Measurements from ENCODE around the gene KLF12. TPM values are rescaled to one million over a fixed set of nuclear protein-coding genes. Genes with fewer than 3 reads are reported as not detected.

Gene KLF12
- total and polyA plus RNA-seq, 2 experiments from 2014 or later: 6.4 to 7.7 TPM

- TF ChIP-seq ZNF462 (CRISPR knock-in tag; IDR thresholded peaks at IDR 0.05): no peak
Measured at GRCh38 chr13:74128156-74128767, 5.9 kb downstream of the KLF12 start (continued).

- DNase-seq (ENCODE audit: low spot score): no peak
- no peak overlapping the region for H3K4me3 Mint-ChIP-seq
- H3K4me1 ChIP-seq (ENCODE audit: insufficient read depth): no peaks in the 10 kb centered on the region
- peaks cover 4% of the 10 kb centered on the region for H3K27me3 Mint-ChIP-seq (ENCODE audit: insufficient read depth, low read depth, poor library complexity)
- H3K36me3 Mint-ChIP-seq (ENCODE audit: low read depth): peaks cover 36% of the 10 kb centered on the region
- no peak overlapping the region for H3K4me3 ChIP-seq
- no peaks in the 10 kb centered on the region; the same call in 1 of the 3 replicates for H3K4me1 Mint-ChIP-seq
- ATAC-seq: no peak
- H3F3A ChIP-seq (replicated peaks; ENCODE audit: low read depth): no peaks in the 10 kb centered on the region
- H3K27me3 ChIP-seq (ENCODE audit: insufficient read depth): no peaks in the 10 kb centered on the region
- TF ChIP-seq NANOG (IDR thresholded peaks at IDR 0.05; ENCODE audit: borderline replicate concordance) (no peak), POLR2AphosphoS5 (IDR thresholded peaks at IDR 0.05; ENCODE audit: low read depth) (no peak), ETS1 (IDR thresholded peaks at IDR 0.05) (no peak)
- no peaks in the 10 kb centered on the region for H3K9me2 ChIP-seq (ENCODE audit: insufficient read depth)
- peaks cover 30% of the 10 kb centered on the region for H3K9me3 Mint-ChIP-seq
- no peak overlapping the region for H3K27ac Mint-ChIP-seq
- no peak overlapping the region for H3K27ac ChIP-seq (ENCODE audit: low read depth)
- no peak overlapping the region for H3K4me2 ChIP-seq
- peaks cover 13% of the 10 kb centered on the region for H3K36me3 ChIP-seq (ENCODE audit: insufficient read depth)
- no peak overlapping the region for H2AFZ ChIP-seq
- H4K20me1 ChIP-seq (replicated peaks; ENCODE audit: insufficient read depth): no peaks in the 10 kb centered on the region
- H3K79me2 ChIP-seq (replicated peaks; ENCODE audit: insufficient read depth): peaks cover 77% of the 10 kb centered on the region
Measured at GRCh38 chr13:74118328-74118727, 15.9 kb downstream of the KLF12 start.

All from GM23338 (cell line).